Activated naive CD8-positive, alpha-beta T cell treated with anti-CD3 and anti-CD28 coated beads, Interleukin-2, amount 50 U/mL, for 16 hours (primary cell): ENCODE results near the gene SPTBN4.
"Not testable (repeated sequence)": the region's sequence is repeated elsewhere in the genome, so short reads cannot be mapped to it uniquely, and the experiment has no call there.

Experiments
- DNase-seq: peaks from one replicate; pipeline ENCODE4 v3.0.0-alpha.2; 2020; ENCODE audit warnings: low read depth, low spot score

SPTBN4 gene

DNA sequence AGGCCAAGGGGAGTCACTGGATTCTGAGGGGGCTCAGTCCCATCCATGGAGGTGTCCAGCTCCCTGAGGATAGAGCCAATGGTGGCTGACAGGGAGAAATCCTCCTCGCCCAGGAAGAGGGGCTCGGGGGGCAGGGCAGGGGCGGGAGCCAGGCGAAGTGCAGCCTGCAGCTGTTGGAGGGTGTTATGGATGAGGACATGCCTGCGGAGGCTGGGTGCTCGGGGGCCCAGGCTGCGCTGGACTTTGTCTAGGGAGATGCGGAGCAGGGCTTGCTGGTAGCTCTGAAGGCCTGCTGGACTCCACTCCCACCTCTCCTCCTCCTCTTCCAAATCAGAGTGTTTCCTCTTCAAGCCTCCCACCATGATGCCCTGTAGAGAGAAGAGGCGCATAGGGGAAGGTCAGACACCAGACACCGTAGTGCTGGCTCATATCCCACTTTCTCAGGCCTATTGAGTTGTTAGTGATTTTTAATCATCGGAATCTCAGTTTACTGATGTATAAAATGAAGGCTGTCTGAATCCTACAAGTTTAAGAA, 25.0 kb upstream of the SPTBN4 start:
- DNase-seq = no peak

GRCh38 chr19:40442328-40443130, 24.3 kb upstream of the SPTBN4 start:
- no peak for DNase-seq

- peak; percentile 99 for DNase-seq
Observed at GRCh38 chr19:40443131-40443999, 23.4 kb upstream of the SPTBN4 start.

DNA sequence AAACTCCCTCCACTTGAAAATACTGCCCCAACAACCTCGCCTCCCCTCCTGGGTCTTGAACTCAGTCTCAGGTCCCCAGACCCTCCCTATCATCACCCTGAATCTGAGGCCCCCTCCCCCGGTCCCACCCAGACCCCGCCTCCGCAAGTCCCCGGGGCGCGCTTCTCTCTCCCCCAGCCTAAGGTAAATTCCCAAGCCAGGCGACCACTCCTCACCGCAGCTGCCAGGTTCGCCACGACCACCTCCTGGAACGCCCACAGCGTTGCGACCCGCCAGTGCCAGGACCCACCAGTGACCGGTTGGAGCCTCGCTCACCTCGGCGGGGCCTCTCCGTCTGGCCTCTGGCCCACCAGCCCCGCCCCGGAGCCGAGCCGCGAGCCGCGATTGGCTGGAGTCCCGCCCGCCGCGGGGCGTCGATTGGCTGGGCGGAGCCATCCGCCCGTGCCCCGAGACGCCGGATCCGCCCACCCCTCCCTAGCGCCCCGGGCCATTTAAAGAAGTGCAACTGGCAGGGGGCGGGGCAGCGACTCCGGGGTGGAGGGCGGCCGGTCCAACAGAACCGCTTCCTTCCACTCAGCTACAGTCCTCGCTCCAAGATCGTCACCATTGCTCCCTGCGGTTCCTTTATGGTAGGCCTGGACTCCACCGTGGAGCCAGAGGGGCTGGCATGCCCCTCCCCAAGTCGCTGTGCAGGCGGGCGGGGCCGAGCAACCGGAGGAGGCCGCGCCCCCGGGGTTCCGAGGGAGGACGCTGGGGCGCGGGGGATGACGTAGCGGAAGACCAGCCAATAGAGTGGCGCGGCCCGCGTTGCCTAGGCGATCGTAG, 22.6 kb upstream of the SPTBN4 start, which contains the start of gene SERTAD3:
TSS of gene SERTAD3 (minus strand) at position 336 of the 825 bp plus-strand sequence. CDS start 2,255 bp downstream, outside the sequence.
- DNase-seq = peak; percentile 96

- no peak for DNase-seq
Observed at GRCh38 chr19:40444825-40445312, 21.9 kb upstream of the SPTBN4 start.

DNA sequence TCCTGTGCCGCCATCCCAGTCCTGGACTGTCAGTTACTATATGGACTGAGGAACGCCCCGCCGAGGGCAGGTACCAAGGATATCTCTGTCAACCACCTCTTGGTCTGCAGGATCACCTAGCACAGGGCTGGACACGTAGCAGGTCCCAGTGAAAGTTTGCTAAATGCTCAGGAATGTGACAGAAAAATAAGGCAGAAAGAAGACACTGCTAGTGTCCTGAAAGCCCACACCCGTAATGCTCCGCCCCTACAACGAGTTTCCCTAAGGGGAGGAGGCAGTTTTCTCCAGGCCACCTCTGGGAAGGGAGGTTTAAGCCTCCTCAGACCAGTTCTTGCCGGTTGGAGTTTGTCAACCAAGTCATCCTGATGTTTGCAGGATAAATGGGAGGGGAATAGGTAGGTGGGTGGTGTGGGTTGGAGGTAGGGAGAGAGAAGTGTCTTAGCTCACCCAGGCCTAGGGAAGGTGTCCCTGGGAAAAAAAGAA, 21.0 kb upstream of the SPTBN4 start:
- DNase-seq = no peak

DNA sequence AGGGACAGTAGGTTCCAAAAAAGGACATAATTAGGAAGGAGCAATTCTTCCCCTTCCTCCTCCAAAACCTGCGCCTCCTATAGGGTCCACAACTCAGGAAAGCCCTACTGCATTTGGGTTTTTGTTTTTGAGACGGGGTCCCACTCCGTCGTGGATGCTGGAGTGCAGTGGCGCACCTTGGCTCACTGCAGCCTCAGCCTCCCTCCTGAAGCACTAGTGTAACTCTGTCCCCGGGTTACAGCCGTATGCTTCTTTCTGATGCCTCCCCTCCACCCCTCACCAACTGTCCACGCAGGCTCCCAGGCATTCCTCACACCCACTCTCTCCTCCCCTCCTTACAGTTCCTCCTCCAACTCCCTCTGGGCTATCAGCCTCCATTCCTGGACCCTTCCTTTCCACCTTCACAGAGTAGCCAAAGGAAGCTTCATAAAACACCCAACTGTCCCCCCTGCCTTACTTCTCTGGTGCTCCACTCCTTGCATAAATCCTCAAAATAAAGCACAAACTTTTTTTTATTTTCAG, 20.5 kb upstream of the SPTBN4 start:
- no peak for DNase-seq

DNA sequence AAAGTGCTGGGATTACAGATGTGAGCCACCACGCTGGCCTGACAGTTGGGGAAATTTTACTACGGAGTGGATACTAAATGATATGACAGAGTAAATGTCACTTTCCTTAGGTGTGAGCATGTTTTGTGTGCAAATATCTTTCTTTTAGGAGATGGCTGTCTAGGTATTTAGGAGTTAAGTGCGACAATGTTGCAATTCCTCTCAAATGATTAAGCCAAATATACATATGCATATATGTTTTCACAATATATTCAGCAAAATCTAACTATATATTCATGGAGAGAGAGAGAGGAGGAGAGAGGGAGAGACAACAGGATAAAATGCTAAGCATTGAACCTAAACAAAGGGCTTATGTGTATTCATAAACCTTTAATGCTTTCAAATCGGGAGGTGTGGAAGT, 17.3 kb upstream of the SPTBN4 start:
- no peak for DNase-seq

DNA sequence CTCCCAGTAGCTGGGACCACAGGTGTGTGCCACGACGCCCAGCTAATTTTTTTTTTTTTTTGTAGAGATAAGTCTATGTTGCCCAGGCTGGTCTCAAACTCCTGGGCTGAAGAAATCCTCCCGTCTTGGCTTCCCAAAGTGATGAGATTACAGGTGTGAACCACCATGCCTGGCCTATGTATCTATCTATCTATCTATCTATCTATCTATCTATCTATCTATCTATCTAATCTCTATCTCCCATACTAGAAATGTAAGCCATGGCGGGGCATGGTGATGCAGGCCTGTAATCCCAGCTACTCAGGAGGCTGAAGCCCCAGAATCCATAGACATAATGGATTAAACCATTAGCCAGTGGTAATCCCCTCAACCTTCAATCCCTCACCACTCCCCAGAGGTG, 16.1 kb upstream of the SPTBN4 start:
- no peak for DNase-seq

GRCh38 chr19:40452016-40452415, 14.8 kb upstream of the SPTBN4 start:
- DNase-seq = no peak

- no peak for DNase-seq
Observed at GRCh38 chr19:40453151-40453735, 13.6 kb upstream of the SPTBN4 start.

DNA sequence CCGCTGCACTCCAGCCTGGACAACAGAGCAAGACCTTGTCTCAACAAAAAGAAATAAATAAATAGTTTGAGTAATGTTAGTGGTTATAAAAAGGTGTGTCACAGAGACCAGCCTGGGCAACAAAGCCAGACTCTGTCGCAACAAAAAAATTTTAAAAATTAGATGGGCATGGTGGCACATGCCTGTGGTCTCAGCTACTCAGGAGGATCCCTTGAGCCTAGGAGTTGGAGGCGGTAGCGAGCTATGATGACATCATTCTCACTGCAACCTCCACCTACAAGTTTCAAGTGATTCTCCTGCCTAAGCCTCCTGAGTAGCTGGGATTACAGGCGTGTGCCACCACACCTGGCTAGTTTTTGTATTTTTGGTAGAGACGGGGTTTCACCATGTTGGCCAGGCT, 12.9 kb upstream of the SPTBN4 start:
- DNase-seq = not testable (repeated sequence)

DNA sequence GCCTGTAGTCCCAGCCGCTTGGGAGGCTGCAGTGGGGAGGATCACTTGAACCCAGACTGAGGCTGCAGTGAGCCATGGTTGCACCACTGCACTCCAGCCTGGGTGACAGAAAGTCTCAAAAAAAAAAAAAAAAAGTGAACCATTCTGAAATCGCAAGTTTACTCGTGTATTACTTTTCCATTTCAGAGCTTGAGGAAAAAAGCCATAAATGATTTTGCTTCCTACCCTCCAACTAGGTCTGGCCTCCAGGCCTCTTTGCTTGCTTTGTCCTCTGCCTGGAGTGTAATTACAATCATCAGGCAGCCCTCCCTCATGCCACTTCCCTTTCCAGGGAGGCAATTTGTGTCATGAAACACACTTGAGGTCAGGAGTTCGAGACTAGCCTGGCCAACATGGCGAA, 9.8 kb upstream of the SPTBN4 start:
- DNase-seq = no peak

- no peak for DNase-seq
Observed at GRCh38 chr19:40457953-40458596, 8.7 kb upstream of the SPTBN4 start.

DNA sequence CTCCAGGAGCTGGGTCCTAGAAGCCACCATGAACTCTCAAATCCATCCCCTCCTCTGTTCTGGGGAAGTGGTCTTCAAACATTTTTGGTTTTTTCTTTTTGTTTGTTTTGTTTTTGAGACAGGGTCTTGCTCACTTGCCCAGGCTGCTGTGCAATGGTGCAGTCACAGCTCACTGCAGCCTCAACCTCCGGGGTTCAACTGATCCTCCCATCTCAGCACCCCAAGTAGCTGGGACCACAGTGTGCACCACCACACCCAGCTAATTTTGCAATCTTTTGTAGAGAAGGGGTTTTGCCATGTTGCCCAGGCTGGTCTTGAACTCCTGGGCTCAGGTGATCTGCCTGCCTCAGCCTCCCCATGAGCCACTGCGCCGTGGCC, 8.2 kb upstream of the SPTBN4 start:
- no peak for DNase-seq

GRCh38 chr19:40460185-40460584, 6.6 kb upstream of the SPTBN4 start:
- DNase-seq = no peak

DNA sequence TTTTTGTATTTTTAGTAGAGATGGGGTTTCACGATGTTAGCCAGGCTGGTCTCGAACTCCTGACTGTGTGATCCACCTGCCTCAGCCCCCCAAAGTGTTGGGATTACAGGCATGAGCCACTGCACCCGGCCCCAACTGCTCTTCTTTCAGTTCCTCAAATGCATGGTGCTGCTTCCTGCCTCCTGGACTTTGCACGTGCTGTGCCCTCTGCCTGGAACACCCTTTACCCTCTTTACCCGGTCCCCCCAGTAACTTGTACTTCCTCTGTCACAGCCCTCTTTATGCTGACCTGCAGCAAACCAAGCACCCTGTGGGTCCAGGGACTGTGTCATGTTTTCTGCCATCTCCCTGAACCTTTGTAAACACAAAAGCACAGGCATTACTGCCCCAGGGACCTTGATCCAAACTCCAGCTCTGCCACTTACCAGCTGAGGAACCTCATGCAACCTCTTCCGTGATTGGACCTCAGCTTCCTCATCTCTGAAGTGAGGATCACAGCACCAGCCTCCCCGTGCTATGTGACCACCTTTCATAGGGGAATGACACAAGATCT, 5.1 kb upstream of the SPTBN4 start:
- DNase-seq = no peak

GRCh38 chr19:40463587-40464037, 3.2 kb upstream of the SPTBN4 start:
- not testable (repeated sequence) for DNase-seq
